Measurements from ENCODE around the gene TSPAN3.

DNA sequence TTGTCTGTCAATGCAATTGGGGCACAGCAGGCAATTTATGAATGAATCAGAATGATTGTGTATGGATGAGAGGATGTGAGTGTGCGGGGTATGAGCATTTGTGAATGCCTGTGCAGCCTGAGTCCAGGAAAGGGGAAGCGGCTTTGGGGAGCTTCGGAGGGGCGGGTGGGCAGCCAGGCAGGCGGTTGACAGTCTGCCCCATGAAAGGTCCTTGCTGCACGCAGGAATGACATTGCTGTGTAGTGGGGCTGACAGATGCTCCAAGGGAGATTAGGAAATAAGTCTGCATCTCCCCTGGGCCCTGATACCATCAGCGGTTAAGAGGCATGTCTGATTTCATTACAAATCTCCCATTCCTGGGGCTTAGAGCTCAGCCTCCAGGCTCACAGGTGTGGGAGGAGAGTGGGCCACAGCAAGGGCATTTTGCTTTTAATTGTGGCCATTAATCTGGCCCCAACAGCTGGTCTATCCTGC is 26.4 kb upstream of the TSPAN3 start:
- no peak for TF ChIP-seq CTCF (IDR thresholded peaks at IDR 0.05)
- TF ChIP-seq ZNF121 (CRISPR knock-in tag; IDR thresholded peaks at IDR 0.05) = no peak
- no peak for TF ChIP-seq NFYB (CRISPR knock-in tag; conservative IDR thresholded peaks at IDR 0.05; ENCODE audit: low read depth)
- TF ChIP-seq, protein P1, sequence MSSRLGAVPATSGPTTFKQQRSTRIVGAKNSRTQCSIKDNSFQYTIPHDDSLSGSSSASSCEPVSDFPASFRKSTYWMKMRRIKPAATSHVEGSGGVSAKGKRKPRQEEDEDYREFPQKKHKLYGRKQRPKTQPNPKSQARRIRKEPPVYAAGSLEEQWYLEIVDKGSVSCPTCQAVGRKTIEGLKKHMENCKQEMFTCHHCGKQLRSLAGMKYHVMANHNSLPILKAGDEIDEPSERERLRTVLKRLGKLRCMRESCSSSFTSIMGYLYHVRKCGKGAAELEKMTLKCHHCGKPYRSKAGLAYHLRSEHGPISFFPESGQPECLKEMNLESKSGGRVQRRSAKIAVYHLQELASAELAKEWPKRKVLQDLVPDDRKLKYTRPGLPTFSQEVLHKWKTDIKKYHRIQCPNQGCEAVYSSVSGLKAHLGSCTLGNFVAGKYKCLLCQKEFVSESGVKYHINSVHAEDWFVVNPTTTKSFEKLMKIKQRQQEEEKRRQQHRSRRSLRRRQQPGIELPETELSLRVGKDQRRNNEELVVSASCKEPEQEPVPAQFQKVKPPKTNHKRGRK (CRISPR knock-in tag; IDR thresholded peaks at IDR 0.05; ENCODE audit: borderline replicate concordance) = no peak
- TF ChIP-seq CBFB (CRISPR knock-in tag; IDR thresholded peaks at IDR 0.05; ENCODE audit: low read depth) = no peak
- TF ChIP-seq MAX (CRISPR knock-in tag; IDR thresholded peaks at IDR 0.05) = no peak
- TF ChIP-seq USF2 (CRISPR knock-in tag; IDR thresholded peaks at IDR 0.05) = no peak

Data from WTC11 (cell line).